B cell (primary cell): ENCODE data around the gene NEBL. TPM values are rescaled to one million over a fixed set of nuclear protein-coding genes. Genes with fewer than 3 reads are reported as not detected.

Source experiments
- ATAC-seq: fragments of 200-7000 bp; cut with Tn5 transposase; one replicate; pipeline ENCODE4 v1.10.0; 2021; ENCODE audit warnings: low read depth, mild to moderate bottlenecking, moderate number of reproducible peaks, moderate library complexity
- CTCF ChIA-PET: fragments of 350-600 bp; sonication (Branson Sonifier 250); formaldehyde crosslinking; loops from one replicate; lab custom pipeline; 2021; ENCODE audit warnings: antibody characterized with exemption, inconsistent platforms; lab: Charles Lee
- POLR2A ChIA-PET: fragments of 350-600 bp; sonication (Branson Sonifier 250); formaldehyde crosslinking; loops from one replicate; lab custom pipeline; 2021; ENCODE audit warnings: antibody characterized with exemption; lab: Charles Lee
- DNase-seq: peaks from one replicate; pipeline ENCODE4 v3.0.0; 2013
- H2AFZ ChIP-seq: 2 replicates; pipeline ENCODE4 v1.6.1; 2012; ENCODE audit warnings: mild to moderate bottlenecking, low read depth, low read length; ENCODE audit not compliant: insufficient read depth, poor library complexity, severe bottlenecking
- H3K27ac ChIP-seq, 2 donors: 1 replicate in 1 of 2; 2 replicates in 1 of 2; pipeline ENCODE4 v1.5.1; 2012 to 2013; ENCODE audit warnings: low read length in 2 of 2, mild to moderate bottlenecking in 2 of 2, moderate library complexity in 1 of 2
- H3K27me3 ChIP-seq, 4 experiments: fragments of 200-600 bp in 1 of 4; sonication (generic) in 1 of 4; replicated peaks in 1 of 4; 1 replicate in 2 of 4; 2 replicates in 2 of 4; pipeline versions ENCODE4 v1.6.1 to v1.7.0; 2013 to 2016; ENCODE audit warnings: low read length in 3 of 4, mild to moderate bottlenecking in 2 of 4, mixed read lengths in 1 of 4, moderate library complexity in 1 of 4; ENCODE audit not compliant: insufficient read depth in 4 of 4, control insufficient read depth in 3 of 4; ENCODE audit errors: control extremely low read depth in 1 of 4
- H3K36me3 ChIP-seq, 2 experiments: replicated peaks in 1 of 2; 1 replicate in 1 of 2; 2 replicates in 1 of 2; pipeline versions ENCODE4 v1.6.1 to v1.7.1; 2013; ENCODE audit warnings: low read length in 1 of 2; ENCODE audit not compliant: insufficient read depth in 2 of 2, control insufficient read depth in 1 of 2; ENCODE audit errors: control extremely low read depth in 1 of 2, extremely low read depth in 1 of 2
- H3K4me1 ChIP-seq, 2 donors: fragments of 200-600 bp in 1 of 2; sonication (generic) in 1 of 2; 1 replicate in 1 of 2; 2 replicates in 1 of 2; pipeline versions ENCODE4 v1.5.1 to v1.6.1; 2013 to 2017; ENCODE audit warnings: low read length in 2 of 2; ENCODE audit not compliant: control insufficient read depth in 2 of 2, insufficient read depth in 2 of 2
- H3K4me2 ChIP-seq: replicated peaks from 2 replicates; pipeline ENCODE3; 2012; ENCODE audit warnings: mild to moderate bottlenecking, low read depth, low read length; ENCODE audit not compliant: poor library complexity, severe bottlenecking
- H3K4me3 ChIP-seq, 5 experiments: fragments of 200-600 bp in 1 of 5; sonication (generic) in 1 of 5; 1 replicate in 3 of 5; 2 replicates in 2 of 5; pipeline versions ENCODE4 v1.5.1 to v1.7.0; 2011 to 2016; ENCODE audit warnings: low read length in 4 of 5, mild to moderate bottlenecking in 4 of 5, low read depth in 2 of 5, control low read depth in 1 of 5, moderate library complexity in 1 of 5; ENCODE audit not compliant: insufficient read depth in 1 of 5; ENCODE audit errors: control extremely low read depth in 1 of 5, extremely low read depth in 1 of 5
- H3K79me2 ChIP-seq: fragments of 200-600 bp; sonication (generic); one replicate; pipeline ENCODE4 v1.6.0; 2016; ENCODE audit warnings: low read length; ENCODE audit not compliant: control insufficient read depth, insufficient read depth
- H3K9ac ChIP-seq: fragments of 200-600 bp; sonication (generic); 2 replicates; pipeline ENCODE4 v1.6.1; 2017; ENCODE audit warnings: mild to moderate bottlenecking, low read length, moderate library complexity
- H3K9me3 ChIP-seq, 3 donors: one replicate each; pipeline versions ENCODE4 v1.6.1 to v1.7.1; 2013; ENCODE audit warnings: low read length in 2 of 3; ENCODE audit not compliant: control insufficient read depth in 2 of 3, insufficient read depth in 1 of 3; ENCODE audit errors: control extremely low read depth in 1 of 3
- H4K20me1 ChIP-seq: 2 replicates; pipeline ENCODE4 v1.6.0; 2012; ENCODE audit warnings: mild to moderate bottlenecking, low read length; ENCODE audit not compliant: insufficient read depth, control insufficient read depth, poor library complexity, severe bottlenecking
- H3K27ac Mint-ChIP-seq: one replicate; pipeline ENCODE4 v1.8.0; 2021; ENCODE audit warnings: mixed read lengths
- H3K27me3 Mint-ChIP-seq: one replicate; pipeline ENCODE4 v1.8.0; 2021; ENCODE audit warnings: mixed read lengths
- H3K4me1 Mint-ChIP-seq: one replicate; pipeline ENCODE4 v1.8.0; 2021; ENCODE audit warnings: mixed read lengths
- H3K4me3 Mint-ChIP-seq: one replicate; pipeline ENCODE4 v1.8.0; 2021; ENCODE audit warnings: mixed read lengths
- H3K9me3 Mint-ChIP-seq: one replicate; pipeline ENCODE4 v1.8.0; 2022; ENCODE audit warnings: mixed read lengths; ENCODE audit not compliant: insufficient read depth
- EZH2 ChIP-seq: IDR thresholded peaks from 2 replicates; pipeline ENCODE4 v1.6.1; 2012; ENCODE audit warnings: borderline replicate concordance, low read depth, mild to moderate bottlenecking, moderate library complexity, low read length; ENCODE audit not compliant: insufficient read depth, poor library complexity, severe bottlenecking
- WGBS: methylation state at CpG from one replicate; pipeline ENCODE4 v1.1.5; 2013; ENCODE audit warnings: missing lambda C conversion rate; ENCODE audit not compliant: insufficient coverage; 5-methylcytosine and 5-hydroxymethylcytosine counted together
- intact Hi-C: fragments of 100-400 bp; cut with micrococcal nuclease; formaldehyde crosslinking; loops from one replicate; pipeline ENCODE4 v1.10.0; 2022
- polyA plus RNA-seq: library from polyadenylated mRNA; depleted of rRNA; stranded (reverse); fragments of >200 nt; gene quantifications from 2 replicates; pipeline ENCODE4 v1.2.3, GENCODE V29; 2012
- total RNA-seq, 2 donors: library from RNA; stranded (reverse); fragments of 120-200 nt in 1 of 2; gene quantifications; 1 replicate in 1 of 2; 2 replicates in 1 of 2; pipeline versions ENCODE4 v1.2.3 to v1.2.4, GENCODE V29; 2013 to 2022
- TF ChIP-seq, protein P1 (sequence below): fragments of 200-600 bp; IDR thresholded peaks from one replicate; pipeline ENCODE4 v1.8.0; 2022; ENCODE audit warnings: antibody characterized with exemption, mild to moderate bottlenecking

Gene NEBL
- total and polyA plus RNA-seq, 2 donors (not counting 1 experiment from before 2014, with no cell fraction given): not detected

DNA sequence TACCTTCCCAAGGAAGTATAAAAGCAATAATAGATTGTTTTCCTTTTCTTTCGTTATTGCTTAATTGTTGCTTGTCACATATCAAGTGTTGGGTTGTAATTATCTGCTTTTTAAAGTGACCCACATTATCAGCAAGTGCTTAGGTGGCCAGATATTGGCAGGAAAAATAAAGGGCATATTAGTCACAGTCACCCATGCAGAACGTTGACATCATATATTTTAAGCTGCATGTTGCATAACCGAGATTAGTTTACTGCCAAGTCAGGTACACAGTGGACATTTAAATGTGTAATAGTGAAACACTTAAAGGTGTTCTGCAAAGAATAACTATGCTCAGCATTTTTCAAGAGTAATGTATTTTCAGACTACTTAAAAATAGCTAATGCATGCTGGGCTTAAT is 11.4 kb downstream of the NEBL start:
- Histone ChIP-seq H3K36me3 (no peaks in the 10 kb centered on the region), H4K20me1 (no peaks in the 10 kb centered on the region), H3K4me2 (no peak overlapping the region), H3K9me3 (no peaks in the 10 kb centered on the region), H3K4me3 (no peak overlapping the region), H3K27me3 (no peaks in the 10 kb centered on the region), H3K79me2 (no peaks in the 10 kb centered on the region), H3K4me1 (no peaks in the 10 kb centered on the region), H2AFZ (no peak overlapping the region), H3K27ac (no peak overlapping the region), H3K9ac (no peak overlapping the region)
- intact Hi-C loops: no loop called here
- Mint-ChIP-seq H3K4me3 (no peak overlapping the region), H3K4me1 (no peaks in the 10 kb centered on the region), H3K27me3 (peaks cover 12% of the 10 kb centered on the region), H3K27ac (no peak overlapping the region), H3K9me3 (no peaks in the 10 kb centered on the region)
- ATAC-seq (no peak), DNase-seq (no peak)
- TF ChIP-seq EZH2: no peak
- TF ChIP-seq, protein P1, sequence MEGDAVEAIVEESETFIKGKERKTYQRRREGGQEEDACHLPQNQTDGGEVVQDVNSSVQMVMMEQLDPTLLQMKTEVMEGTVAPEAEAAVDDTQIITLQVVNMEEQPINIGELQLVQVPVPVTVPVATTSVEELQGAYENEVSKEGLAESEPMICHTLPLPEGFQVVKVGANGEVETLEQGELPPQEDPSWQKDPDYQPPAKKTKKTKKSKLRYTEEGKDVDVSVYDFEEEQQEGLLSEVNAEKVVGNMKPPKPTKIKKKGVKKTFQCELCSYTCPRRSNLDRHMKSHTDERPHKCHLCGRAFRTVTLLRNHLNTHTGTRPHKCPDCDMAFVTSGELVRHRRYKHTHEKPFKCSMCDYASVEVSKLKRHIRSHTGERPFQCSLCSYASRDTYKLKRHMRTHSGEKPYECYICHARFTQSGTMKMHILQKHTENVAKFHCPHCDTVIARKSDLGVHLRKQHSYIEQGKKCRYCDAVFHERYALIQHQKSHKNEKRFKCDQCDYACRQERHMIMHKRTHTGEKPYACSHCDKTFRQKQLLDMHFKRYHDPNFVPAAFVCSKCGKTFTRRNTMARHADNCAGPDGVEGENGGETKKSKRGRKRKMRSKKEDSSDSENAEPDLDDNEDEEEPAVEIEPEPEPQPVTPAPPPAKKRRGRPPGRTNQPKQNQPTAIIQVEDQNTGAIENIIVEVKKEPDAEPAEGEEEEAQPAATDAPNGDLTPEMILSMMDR: no peak
- CTCF ChIA-PET: no interaction called here
- 60% methylated on average over 1 of the region's 3 CpGs for WGBS
- POLR2A ChIA-PET: no interaction called here

DNA sequence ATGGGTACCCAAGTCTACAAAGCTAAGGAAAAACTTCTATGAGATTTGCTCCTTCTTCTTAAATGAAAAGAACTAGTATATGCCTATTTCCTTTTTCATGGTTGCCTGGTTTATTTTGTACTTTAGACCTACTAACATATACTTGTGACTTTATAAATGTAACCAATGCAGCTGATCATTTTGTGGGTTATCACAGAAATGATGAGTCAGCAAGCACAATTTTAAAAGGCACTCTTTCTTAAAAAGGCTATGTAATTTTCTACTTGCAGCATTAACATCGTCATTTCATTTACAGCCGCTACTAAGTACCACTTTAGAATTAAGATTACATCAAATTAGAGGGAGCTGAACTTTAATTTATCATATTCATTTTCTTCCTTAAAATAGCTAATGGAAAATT is 13.6 kb downstream of the NEBL start:
- no peak for ATAC-seq
- H3K79me2 ChIP-seq: no peaks in the 10 kb centered on the region
- H3K4me3 ChIP-seq: no peak overlapping the region
- intact Hi-C loops: no loop called here
- Mint-ChIP-seq H3K27me3 (peaks cover 6% of the 10 kb centered on the region), H3K9me3 (no peaks in the 10 kb centered on the region), H3K27ac (no peak overlapping the region), H3K4me3 (no peak overlapping the region), H3K4me1 (no peaks in the 10 kb centered on the region)
- H3K27ac ChIP-seq: no peak overlapping the region
- H3K9me3 ChIP-seq: no peaks in the 10 kb centered on the region
- H3K4me1 ChIP-seq: no peaks in the 10 kb centered on the region
- no peak overlapping the region for H3K9ac ChIP-seq
- TF ChIP-seq, protein P1: no peak
- TF ChIP-seq EZH2: no peak
- DNase-seq: no peak
- no CpG with 5 or more reads among the region's 2 CpGs for WGBS
- ChIA-PET POLR2A (no interaction called here), CTCF (interaction anchor here (1.1 kb wide), 1 partner anchor 34 kb away, joined by 3 read pairs; no protein-coding TSS in a partner anchor)
- H2AFZ ChIP-seq: no peak overlapping the region
- H3K4me2 ChIP-seq: no peak overlapping the region
- H3K36me3 ChIP-seq: no peaks in the 10 kb centered on the region
- H4K20me1 ChIP-seq: no peaks in the 10 kb centered on the region
- H3K27me3 ChIP-seq: no peaks in the 10 kb centered on the region
